GM21526 (cell line): Measurements from ENCODE around the gene NRF1.
"Not testable (repeated sequence)": the region's sequence is repeated elsewhere in the genome, so short reads cannot be mapped to it uniquely, and the experiment has no call there.

Experiments
- ATAC-seq: cut with Tn5 transposase; IDR thresholded peaks from one replicate; pipeline ENCODE4 v1.9.1; 2021; ENCODE audit warnings: moderate library complexity; ENCODE audit not compliant: unreplicated experiment, low FRiP score

Gene NRF1

GRCh38 chr7:129605960-129606614 lies 5.4 kb upstream of the NRF1 start:
- ATAC-seq = no peak

DNA sequence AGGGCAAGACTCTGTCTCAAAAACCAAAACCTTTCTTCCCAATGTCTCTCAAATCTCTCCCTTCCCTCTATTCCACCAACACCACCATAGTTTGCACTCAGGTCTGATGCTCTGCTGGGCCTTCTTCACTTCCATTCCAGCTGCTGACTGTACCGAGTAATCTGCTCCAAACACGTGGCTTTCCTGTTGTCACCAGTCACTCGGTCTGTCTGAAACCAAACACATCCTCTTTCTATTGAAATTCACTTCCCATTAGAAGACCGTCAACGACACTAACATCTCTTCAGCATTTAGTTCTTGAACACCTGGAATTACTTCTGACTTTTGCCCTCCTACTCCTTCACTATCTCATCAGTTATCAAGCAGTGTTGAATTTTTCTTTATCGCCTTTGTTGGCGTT lies 4.7 kb upstream of the NRF1 start:
- ATAC-seq = no peak

DNA sequence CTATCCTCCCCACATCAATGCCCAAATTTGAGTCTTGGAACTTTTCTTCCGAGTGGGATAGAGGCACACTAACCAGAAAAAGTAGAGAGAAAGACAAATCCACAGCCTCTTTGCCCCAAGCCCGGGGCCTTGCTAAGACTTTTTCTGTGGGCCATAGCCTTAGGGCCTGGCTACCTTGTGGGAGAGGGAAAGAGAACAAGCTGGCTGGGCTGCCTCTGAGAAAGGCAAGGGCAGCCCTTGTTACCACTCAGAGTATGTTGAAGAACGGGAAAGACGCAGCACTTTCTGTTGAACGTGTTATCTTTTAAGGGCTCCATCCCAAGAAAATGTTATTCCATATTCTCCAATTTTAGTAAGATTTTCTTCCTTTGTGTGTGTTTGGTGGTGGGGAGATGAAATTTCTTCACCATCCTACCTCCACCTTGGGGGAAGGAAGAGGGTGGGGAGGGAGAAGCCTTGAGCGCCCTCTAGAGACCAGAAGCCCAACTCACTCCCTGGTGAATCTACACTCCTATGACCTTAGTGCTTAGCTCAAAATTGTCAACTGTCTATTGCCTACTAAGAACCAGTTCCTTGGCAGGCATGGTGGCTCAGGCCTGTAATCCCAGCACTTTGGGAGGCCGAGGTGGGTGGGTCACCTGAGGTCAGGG lies 3.9 kb upstream of the NRF1 start:
- ATAC-seq = no peak

GRCh38 chr7:129609666-129610065 lies 1.9 kb upstream of the NRF1 start:
- no peak for ATAC-seq

DNA sequence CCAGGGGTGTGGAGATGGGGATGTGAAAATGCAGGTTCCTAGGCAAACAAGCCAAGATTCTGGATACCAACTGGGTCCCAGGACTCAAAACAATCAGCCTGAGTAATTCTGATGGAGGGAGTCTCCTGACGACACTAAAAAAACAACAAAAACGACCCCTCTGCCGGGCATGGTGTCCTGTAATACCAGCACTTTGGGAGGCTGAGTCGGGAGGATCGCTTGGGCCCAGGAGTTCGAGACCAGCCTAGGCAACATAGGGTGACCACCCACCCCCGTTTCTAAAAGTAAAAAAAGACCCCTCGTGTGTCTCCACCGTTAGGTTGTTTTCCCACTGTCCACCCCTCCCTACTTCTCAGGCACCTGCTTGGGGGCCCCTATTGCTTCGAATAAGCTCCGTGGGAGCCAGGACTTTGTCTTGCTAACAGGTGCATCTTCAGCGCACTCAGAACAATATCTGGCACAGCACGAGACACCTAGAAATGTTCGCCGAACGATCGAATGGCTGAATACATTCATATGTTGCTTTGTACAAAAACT lies 743 bp upstream of the NRF1 start:
- ATAC-seq = no peak

- peak; percentile 1 for ATAC-seq
Observed at GRCh38 chr7:129612112-129613015, 844 bp downstream of the NRF1 start.

GRCh38 chr7:129613016-129613337 lies 1.5 kb downstream of the NRF1 start:
- no peak for ATAC-seq

DNA sequence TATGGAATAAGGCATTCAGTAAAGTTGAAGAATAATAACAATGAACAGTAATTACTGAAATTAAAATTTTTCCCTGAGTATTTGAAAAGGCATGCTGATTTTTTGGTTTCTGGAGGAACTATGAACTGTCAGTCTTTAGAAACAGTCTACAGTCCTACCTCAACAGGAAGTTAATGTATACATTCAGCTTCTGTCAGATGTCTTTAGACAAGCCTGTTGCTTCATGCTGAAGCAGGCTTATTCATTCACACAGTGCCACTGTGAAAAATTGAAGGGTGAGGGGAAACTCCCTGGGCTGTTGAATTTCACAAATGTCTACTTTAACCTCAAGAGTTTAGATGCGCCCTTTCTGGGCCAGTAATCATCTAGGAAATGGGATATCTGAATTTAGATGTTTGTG lies 3.5 kb downstream of the NRF1 start:
- ATAC-seq = peak; percentile 47

GRCh38 chr7:129616530-129616929 lies 5.0 kb downstream of the NRF1 start:
- no peak for ATAC-seq

DNA sequence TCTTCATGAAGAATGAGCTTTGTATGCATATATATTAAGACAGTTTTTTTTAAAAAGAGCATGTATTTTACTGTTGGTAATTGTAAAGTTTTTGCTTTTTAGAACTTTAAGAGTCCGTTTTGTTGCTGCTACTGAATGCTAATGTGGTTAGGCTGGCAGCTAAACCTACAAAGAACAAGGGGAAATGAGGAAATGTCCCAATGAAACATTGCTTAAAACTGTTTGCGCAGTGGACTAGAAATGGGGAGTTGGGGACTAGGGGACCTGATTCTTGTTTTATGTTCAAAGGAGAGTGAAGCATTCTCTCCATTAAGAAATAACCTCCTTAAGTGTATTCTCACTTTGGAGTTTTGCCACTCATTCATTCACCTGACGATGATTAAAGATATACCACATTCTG lies 5.7 kb downstream of the NRF1 start:
- no peak for ATAC-seq

- no peak for ATAC-seq
Observed at GRCh38 chr7:129617652-129618051, 6.1 kb downstream of the NRF1 start.

GRCh38 chr7:129626896-129627295 lies 15.4 kb downstream of the NRF1 start:
- ATAC-seq = no peak

DNA sequence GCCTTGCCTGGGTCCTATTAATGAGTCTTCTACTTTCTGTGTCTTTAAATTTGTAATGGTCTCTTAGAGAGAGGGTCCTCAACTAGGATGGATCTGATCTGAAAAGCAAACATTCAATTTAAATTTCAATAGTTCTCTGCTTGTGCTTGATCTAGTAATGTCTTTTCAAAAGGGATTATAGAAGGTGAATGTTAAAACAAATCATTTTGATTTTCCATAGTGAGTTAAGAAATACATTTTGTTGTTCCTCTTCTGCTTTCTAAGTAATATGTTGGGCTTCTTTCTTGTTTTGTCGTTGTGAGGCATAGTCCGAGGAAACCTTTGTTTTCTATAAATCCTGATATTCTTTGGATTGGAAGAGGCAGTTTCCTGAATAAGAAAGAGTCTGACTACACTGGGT lies 18.8 kb downstream of the NRF1 start:
- ATAC-seq = no peak

GRCh38 chr7:129634361-129635034 lies 23.0 kb downstream of the NRF1 start:
- ATAC-seq = no peak

GRCh38 chr7:129635300-129636029 lies 23.9 kb downstream of the NRF1 start:
- ATAC-seq = no peak

- not testable (repeated sequence) for ATAC-seq
Observed at GRCh38 chr7:129636030-129636550, 24.6 kb downstream of the NRF1 start.

- ATAC-seq = no peak
Observed at GRCh38 chr7:129636641-129637040, 25.1 kb downstream of the NRF1 start.

- ATAC-seq = no peak
Observed at GRCh38 chr7:129640400-129640799, 28.9 kb downstream of the NRF1 start.

GRCh38 chr7:129642871-129643549 lies 31.5 kb downstream of the NRF1 start:
- ATAC-seq = no peak
